GM21717 (cell line): ENCODE measurements around the gene IBTK.
A peak's percentile ranks its signal among the peaks of the same experiment; 100 is the strongest.
"Not testable (repeated sequence)": the region's sequence is repeated elsewhere in the genome, so short reads cannot be mapped to it uniquely, and the experiment has no call there.

Experiments used
- ATAC-seq: cut with Tn5 transposase; IDR thresholded peaks from one replicate; pipeline ENCODE4 v1.9.1; 2021; ENCODE audit warnings: mild to moderate bottlenecking, moderate library complexity; ENCODE audit not compliant: unreplicated experiment

Gene IBTK

GRCh38 chr6:82182756-82183155 is 64.8 kb downstream of the IBTK start:
- no peak for ATAC-seq

DNA sequence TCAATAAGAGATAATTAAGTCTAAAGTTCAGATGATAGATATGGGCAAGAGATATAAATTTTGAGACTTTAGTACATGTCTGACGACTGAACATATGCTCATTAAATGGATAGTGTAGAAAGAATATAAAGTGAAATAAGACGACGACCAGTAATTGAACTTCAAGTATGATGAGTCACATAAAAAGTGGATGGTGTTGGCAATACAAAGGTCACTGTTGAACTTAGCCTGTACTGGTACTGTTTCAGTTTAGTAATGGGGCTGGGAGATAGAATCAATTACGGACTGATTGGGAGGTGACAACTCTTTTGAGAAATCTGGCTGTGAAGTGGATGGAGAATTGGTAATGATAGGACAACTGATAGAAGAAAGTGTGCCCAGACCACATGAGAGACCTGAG is 68.1 kb downstream of the IBTK start:
- ATAC-seq, result no peak

DNA sequence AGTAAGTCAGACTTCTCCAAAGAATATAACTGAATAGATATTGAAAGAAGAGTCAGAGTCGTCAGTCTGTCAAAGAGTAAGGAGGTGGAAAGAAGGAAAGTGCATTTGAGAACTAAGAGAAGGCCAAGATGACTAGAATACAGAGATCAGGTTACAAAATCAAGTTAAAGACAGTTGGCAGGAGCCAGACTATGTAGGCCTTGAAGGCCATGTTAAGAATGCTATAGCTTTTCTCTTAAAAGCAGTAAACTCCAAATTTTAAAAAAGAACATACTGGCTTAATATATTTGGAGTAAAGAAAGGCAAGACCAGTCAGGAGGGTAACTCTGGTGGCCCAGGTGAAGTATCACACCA is 68.8 kb downstream of the IBTK start:
- ATAC-seq, result no peak

GRCh38 chr6:82178077-82178758 is 69.3 kb downstream of the IBTK start:
- no peak for ATAC-seq

DNA sequence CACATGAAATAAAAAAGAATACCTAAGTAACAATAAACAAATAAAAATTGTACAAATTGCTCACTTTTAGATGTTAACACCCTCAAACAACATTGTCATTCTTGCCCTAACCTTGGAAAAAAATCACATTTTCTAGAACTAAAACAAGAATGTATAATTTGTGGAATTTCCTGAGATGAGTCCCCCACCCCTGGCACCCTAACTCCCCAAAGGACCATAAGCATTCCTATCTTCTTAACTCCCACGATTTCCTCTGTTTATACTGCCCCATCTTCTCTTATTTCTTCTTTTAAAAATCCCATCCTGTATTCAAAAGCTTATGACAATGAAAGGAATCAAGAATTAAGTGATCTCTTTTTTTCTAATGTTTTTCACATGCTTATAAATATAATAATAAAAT is 70.9 kb downstream of the IBTK start:
- ATAC-seq, result no peak

DNA sequence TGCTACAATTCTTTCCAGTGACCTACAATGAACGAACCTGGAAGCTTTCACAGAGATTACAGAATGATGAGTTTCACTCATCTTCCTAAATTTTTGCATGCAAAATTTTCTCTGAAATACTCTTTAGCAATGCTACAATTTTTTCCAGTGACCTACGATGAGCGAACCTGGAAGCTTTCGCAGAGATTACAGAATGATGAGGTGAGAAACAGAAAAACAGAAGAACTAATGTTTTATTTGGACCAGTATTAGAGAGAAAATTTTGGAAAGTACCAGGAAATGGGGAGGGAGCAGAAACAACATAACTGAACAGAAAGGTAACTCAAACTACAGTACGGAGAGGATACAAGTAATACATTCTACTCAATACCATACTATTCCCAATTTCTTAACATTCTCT is 75.0 kb downstream of the IBTK start:
- ATAC-seq, result no peak

DNA sequence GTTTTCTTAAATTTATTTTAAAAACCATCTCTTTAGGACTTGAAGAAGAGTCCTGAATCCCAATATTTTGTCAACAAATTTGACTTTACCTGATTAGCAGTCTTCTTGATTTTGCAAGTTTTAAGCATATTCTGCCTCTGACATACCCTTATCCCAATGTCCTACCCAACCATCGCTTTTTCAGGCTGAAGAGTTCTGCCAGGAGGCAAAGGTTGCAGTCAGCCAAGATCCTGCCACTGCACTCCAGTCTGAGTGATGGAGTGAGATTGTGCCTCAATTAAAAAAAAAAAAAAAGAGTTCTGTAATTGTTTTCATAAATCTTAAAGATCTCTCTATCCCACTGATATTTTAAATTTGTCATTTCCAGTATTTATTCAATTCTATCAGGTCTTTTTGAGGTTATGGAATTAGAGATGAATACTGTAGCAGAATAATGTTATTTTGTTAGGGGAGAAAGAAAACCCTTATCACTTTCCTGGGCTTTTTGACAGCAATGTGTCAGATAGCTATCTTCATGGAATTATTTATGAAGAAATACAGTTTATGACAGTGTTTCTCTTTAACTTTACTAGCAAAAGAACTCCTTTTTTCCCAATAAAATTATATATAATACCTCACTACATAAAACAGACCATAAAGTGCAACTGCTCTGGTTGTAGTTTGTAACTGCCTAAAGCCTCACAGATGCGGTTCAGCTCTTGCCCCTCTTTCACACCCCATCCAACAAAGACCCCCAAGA is 78.2 kb downstream of the IBTK start:
- ATAC-seq, result no peak

DNA sequence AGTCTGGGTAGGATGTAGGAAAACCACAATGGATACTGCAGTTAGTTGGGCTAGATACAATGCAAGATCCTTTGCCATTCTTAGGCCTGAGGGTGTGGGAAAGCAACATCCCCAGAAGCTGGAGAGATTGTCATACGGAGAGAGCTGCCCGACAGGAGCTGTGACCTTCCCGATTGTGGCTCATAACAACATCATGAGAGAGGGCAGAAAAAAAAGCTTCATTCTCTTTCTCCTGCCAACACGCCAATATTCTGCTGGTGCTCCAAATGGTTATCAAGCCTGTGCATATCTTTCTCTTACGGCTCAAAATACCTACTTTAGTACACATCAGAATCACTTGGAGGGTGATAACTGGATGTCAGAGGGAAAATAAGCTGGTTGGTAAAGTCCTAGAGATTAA is 81.1 kb downstream of the IBTK start:
- ATAC-seq, result no peak

- ATAC-seq, result no peak
Observed at GRCh38 chr6:82160255-82160990, 87.1 kb downstream of the IBTK start.

GRCh38 chr6:82152786-82153185 is 94.8 kb downstream of the IBTK start:
- ATAC-seq, result not testable (repeated sequence)

GRCh38 chr6:82151147-82151546 is 96.4 kb downstream of the IBTK start:
- ATAC-seq, result not testable (repeated sequence)

DNA sequence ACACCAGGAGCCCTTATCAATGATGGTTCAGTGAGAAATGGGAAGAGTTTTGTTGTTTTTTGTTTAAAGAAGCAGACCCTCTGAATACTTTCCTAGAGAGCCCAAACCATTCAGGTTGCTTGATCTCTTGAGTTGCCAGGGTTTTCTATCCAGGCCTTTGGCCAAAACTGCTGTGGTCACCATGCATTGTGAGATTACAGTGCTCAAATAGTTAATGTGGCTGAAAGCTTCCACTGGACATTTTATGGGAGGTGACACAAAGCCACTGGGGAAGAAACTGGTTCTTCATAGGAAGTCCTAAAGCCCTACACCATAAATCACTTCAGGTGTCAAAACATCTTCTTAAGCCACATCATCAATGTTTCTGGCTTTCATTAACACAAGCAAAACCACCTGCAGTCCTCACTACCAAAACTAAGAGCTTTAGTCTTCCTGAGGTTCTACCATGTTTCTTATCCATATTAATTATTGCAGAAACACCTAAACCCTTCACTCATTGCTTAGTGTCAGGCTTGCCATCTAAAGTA is 101.6 kb downstream of the IBTK start:
- no peak for ATAC-seq

- no peak for ATAC-seq
Observed at GRCh38 chr6:82144852-82145340, 102.6 kb downstream of the IBTK start.

DNA sequence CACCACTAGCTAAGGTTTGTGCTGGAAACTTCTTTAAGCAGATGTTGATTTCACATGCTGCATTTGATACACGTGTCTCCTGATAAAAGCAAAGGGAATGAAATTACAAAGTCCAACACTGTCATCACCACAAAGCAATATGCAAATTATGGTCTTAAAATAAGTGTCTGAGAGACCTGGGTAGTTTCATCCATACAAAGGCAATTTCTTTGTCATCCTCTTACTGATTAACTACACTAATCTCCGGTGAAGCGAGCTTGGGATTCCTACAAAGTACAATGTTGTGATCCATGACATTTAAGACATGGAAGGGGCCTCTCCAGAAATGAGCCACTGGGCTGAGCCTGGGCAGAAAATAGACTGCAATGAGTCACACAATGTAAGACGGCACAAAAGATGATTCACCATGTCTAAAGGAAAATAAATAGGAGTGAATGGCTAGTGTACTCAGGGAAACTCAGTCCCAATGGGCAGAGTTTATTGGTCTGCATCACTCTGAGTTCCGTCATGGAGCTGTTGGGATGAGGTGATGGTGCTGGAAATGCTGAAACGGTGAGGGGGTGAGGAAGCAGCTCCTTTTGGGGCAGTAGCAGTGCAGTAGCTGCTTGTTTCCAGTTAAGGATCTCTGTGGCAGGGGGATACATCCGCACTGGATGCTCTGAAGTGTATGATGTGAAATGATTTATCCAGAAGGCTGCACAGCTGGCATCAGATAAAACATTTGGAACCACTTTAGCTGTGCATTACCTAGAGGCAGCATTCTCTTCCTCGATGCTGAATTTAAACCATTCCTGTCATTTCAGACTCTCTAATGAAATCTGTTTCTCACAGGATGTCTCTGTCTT is 103.3 kb downstream of the IBTK start:
- peak; percentile 85 for ATAC-seq

DNA sequence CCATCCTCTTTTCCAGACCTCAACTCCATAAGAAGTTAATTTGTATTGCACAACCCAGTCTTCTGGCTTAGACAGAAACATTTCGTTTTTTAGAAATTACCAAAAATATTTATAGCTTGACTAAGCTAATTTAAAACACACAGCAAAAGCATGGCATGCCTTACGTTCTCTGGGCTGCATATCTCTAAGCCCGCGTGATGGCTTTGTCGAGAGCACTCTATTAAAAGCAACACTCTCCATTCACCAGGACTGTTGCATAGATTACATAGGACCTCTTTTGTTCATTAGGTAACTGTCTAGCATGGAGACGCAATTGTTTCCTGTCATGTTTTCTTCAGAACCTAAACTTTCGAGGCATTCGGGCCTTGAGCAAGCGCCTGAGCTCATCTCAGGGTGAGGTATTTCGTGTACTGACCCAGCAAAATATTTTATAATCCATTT is 104.5 kb downstream of the IBTK start:
- no peak for ATAC-seq

GRCh38 chr6:82142524-82142923 is 105.0 kb downstream of the IBTK start:
- ATAC-seq, result no peak

DNA sequence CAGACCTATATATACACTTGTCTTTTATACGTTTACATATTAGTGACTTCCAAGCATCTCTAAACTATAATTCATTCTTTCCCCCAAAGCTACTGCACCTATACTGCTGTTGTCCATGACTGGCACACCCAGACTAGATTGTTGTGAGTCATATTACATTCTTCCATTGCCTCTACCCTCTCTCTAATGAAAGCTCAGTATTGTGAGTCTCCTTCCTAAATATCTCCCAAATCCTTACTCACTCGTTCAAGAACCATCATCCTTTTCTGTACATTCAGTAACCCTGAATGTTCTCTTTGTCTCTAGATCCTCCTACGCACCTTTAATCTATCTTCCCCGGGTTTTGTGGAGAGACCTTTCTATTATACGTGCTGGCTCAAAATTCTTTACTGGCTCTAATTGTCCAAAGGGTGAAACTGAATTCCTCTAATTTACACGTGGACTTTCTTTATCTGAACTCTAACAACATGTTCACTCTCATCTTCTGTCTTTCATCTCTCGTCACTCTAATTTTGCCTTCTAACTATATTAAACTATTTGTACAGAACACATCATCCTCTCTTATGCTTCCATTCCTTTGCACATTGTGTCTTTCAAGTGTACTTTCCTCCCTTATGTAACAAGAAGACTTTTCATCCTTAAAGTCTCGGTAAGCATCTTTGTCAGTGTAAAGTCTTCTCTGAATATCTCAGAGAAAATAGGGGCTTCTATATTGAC is 109.3 kb downstream of the IBTK start:
- no peak for ATAC-seq

DNA sequence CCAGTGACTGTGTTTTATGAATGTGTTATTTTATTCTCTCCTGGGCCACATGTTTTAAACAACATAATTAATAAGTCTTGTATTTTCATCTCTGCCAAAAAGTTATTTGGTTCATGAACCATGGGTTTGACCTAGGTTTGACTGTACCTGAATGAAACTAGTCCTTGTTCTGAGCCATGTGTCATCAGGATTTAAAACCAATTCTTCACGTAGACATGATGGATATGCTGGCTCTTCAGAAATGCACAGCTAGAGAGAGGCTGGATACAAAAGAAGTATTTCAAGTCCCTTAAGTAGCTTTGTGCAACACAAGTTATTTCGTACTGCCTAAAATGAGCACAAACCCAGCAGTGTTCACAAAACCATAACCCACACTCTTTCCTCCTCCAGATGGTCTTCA is 116.1 kb downstream of the IBTK start:
- ATAC-seq, result no peak

- no peak for ATAC-seq
Observed at GRCh38 chr6:82129797-82130196, 117.7 kb downstream of the IBTK start.

- ATAC-seq, result not testable (repeated sequence)
Observed at GRCh38 chr6:82128973-82129372, 118.6 kb downstream of the IBTK start.
